Left colon (tissue), 2 donors: ENCODE measurements around the gene ECE1. TPM values are rescaled to one million over a fixed set of nuclear protein-coding genes. Genes with fewer than 3 reads are reported as not detected.

ENCODE experiments used
- ATAC-seq: fragments of 200-7000 bp; cut with Tn5 transposase; one replicate; pipeline ENCODE4 v1.9.1; 2020; ENCODE audit warnings: mild to moderate bottlenecking, moderate library complexity
- DNase-seq, 2 donors: peaks; one replicate each; pipeline ENCODE4 v3.0.0-alpha.2; 2020
- intact Hi-C, 2 donors: fragments of 100-400 bp; cut with DNase I in 1 of 2; cut with micrococcal nuclease in 1 of 2; formaldehyde crosslinking; loops; one replicate each; pipeline versions ENCODE4 v1.11.2 to v1.14.0; 2022; cut with DNase I, micrococcal nuclease
- total RNA-seq, 2 donors: library from RNA; stranded (reverse); fragmentation: NEBNext Ultra II Directional; extraction: Animal tissue kit (Norgen Biotek cat#: 25700); gene quantifications; one replicate each; pipeline ENCODE4 v1.2.1, GENCODE V29; 2021
- donor health status: DM: no; HTN: no; CAD: no.
- donor health status: DM: yes; HTN: yes; CAD: no.

The ECE1 gene
- total RNA-seq, 2 donors from 2014 or later = 110 to 165 TPM

DNA sequence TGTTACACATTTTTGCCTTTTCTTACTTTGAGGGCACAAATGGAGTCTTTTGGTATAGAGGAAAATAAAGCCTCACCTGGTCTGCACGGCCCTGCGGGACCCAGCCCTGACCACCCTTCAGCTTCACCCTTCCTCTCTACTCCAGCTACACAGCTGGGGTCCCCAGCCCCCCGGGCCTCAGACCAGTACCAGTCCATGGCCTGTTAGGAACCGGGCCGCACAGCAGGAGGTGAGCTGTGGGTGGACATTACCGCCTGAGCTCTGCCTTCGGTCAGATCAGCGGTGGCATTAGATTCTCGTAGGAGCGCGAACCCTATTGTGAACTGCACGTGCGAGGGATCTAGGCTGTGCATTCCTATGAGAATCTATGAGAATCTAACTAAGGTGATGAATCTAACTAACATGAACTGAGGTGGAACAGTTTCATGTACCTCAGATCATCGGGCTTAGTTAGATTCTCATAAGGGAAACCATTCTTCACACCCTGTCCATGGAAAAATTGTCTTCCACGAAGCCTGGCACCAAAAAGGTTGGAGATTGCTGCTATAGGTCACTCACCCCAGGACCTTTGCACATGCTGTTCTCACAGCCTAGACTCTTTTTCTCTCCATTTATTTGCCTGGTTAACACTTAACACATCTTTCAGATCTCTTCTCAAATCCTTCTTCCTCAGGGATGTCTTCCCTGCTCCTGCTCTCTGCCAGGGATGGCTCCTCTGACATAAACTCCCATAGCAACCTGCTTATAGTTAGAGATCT lies 37.5 kb upstream of the ECE1 start:
- no peak for ATAC-seq
- no peak for DNase-seq
- intact Hi-C loops = no loop called here

DNA sequence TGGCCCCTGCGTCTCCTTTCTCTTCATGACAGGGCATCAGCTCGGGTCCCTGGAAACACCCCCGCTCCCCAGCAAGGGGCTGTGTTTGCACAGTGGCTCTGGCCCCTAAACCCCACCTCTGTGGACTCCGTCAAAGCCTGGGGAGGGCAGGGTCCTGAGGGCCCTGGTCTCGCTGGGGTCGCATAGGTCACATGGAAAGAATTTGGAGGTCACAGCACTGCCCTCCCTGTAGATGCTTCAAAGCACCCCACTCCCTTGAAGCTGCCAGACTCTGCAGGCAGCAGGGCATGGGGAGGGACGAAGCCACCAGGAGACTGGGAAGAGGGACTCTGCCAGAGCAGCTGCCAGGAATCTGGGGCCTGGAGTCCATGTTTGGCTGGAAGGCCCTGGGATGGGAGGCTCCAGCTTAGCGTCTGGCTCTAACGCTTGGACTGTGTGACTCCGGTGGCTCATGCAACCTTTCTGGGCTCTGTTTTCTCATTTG lies 36.6 kb upstream of the ECE1 start:
- ATAC-seq (no peak), DNase-seq (no peak)
- intact Hi-C loops = no loop called here

DNA sequence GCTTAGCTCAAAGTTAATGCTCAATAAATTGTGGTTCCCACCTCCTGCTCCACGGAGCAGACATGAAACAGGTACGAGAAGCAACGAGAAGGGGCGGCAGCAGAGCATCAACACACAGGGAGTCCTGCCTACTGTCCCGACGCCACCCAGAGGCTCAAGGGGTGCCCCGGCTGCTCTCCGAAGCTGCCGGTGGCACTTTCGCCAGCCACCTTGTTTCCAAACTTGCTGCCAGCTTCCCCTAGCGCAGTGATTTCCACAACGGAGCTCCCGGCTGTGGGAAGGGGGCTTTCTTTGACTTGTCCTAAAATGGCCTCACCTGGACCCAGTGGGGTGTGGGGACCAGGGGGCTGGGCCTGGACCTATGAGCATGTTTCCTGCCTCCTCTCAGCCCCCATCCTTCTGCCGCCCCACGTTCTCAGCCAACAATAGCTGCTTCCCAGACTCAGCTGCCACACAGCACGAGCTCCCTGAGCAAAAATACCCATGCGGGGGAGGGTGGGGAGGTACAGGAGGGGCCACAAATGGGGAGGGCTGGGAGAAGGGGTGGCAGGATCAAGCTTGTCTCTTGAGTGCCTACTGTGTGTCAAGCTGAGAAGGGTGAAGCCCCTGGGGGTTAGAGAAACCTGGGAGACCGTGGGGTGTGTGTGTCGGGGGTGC lies 35.6 kb upstream of the ECE1 start:
- ATAC-seq (no peak), DNase-seq (no peak)
- intact Hi-C loops = no loop called here

DNA sequence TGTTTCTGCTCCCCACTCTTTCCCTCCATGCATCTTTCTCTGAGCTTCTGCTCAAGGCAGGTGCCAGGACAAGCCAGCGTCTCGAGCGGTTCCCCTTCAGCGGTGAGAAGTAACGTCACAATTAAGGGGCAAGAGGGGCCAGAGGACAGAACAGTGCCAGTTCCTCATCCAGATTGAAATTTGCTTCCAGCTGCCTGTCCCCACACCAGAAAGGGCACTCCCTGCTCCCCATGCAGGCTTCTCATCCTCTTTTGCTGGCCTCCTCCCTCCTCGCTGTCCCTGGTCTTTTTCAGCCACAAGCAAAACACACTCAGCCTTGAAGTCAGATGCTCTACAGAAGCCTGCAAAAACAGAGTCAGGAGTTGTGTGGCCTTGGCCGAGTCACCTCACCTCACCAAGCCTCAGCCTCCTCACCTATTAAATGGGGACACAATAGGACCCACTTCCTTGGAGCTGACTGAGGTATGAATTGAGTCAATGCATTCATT lies 35.0 kb upstream of the ECE1 start:
- intact Hi-C loops = no loop called here
- ATAC-seq (no peak), DNase-seq (no peak)

DNA sequence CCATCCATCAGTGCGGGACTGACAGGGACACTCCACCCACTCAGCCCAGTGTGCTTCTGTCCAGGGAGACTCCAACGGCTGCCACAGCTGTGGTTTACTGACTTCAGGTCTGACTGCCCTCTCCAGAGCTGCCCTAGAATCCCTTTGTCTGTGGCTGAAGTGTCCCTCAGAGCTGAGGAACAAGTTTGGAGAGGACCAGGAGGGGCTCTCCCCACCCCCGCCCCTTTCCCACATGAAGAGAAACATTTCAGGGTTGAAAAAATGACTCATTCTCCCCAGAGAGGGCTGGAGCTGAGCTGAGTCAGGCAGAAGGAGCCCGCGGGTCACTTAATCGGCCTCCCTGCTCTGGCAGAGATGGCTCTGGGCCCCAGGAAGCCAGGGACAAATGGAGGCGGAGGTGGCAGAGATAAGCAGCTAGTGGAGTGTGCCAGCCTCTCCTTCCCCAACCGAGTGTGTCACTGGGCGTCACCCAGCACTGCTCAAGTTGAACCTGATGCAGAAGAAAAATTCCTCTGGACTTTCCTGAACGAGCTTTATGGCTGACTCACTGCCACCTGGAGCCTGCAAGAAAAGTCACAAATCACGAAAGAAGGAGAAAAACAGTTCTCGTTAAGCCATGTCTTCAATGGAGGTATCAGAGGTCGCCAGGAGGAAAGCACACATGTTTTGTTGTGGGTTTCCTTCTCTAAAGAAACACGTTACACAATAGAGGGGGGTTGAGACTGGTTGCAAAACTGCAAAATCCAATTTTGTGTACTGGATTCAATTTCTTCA lies 34.3 kb upstream of the ECE1 start:
- ATAC-seq (peak; percentile 74), DNase-seq (peak; percentile 73 to 85)
- intact Hi-C loops = no loop called here

DNA sequence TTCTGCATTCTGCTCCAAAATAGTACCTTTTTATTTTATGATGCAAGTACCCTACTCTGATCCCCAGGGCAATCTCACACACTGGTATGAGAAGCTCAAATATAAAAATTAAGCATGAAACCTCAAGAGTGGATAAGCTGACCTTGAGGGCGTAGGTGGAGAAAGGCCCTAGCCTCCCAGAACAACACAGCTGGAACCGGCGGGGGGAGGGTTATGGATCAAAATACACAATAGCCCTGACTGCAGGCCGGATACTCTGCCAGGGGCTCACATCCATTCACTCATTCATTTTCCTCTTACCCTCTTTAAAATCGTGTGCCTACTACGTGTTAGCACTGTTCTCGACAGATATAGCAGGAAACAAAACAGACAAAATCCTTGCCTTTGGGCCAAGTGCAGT lies 32.8 kb upstream of the ECE1 start:
- ATAC-seq = no peak
- DNase-seq = no peak
- intact Hi-C loops = no loop called here

DNA sequence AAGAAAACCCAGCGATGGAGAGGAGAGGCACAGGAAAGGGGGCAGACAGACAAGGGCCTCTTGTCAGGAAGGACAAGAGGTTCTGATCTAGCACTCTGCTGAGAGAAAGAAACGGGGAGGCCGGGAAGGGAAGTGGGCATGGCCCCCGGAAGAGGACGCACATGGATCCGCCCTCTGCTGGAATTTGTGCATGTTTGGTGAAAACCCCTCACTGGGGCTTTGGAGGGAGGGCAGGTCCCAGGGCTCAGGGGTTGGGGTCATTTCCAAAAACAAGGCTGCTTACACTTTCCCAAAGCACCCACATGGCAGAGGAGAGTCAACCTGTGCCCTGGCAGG lies 32.4 kb upstream of the ECE1 start:
- no peak for DNase-seq
- no peak for ATAC-seq
- intact Hi-C loops = no loop called here

DNA sequence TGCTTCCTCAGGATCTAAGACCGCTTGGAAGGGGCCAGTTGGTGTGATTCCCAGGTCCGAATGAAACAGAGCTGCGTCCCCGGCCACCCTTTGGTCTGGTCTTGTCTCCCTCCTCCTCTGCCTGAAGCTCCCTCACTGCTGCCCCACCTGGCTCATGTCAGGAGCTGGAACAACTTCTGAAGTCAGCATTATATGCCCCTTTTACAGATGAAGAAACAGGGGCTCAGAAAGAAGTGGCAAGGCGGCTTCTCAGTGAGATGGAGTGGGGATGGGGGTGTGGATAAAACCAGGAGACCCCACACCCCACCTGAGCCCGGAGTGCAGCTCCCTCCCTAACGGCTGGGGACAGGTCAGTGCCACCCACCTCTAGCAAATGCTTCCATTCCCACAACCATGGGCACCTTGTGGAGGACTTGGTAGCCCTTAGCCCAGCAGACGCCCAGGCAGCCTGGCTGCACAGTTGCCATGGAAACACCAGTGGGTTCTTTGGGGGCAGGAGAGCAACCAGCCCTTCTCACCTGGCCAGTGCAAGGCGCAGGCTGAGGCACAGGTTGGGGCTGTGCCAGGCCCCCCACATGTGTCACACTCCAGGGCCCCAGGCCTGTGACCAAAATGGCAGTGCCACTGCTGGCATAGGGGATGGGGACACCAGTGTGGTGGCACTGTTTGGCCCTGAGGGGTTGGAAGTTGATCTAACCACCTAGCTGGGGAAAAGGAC lies 31.9 kb upstream of the ECE1 start:
- DNase-seq (no peak), ATAC-seq (no peak)
- intact Hi-C loops = no loop called here

DNA sequence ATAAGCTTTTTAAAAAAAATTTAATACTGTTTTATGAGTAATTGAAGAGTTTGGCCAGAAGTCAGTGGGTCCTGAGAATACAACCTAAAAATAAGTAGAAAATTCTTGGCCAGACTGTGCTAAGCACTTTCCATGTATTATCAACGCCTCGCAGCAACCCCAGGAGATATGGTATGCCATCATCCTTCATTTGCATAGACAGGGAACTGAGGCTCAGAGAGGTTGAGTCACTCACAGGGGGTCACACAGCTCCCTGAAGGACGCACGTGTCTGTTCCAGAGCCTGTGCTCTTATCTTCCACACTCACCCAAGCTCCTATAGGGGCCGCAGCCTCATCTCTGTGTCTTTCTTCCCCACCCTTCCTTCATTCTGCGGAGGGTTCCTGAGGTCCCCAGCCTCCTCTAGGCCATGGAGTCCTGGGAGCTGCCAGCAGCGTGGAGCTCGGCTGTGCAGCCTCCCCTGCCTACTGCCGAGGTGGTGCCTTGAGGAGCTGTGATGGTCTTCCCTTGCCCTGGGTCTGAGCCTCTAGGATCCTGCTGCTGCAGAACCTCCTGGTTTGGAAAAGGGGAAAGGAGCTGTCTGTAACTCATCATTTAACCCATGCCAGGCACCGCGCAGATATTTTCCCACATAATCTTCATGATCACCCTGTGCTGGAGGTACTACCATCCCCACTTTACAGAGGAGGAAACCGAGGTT lies 30.3 kb upstream of the ECE1 start:
- intact Hi-C loops = no loop called here
- DNase-seq = no peak

DNA sequence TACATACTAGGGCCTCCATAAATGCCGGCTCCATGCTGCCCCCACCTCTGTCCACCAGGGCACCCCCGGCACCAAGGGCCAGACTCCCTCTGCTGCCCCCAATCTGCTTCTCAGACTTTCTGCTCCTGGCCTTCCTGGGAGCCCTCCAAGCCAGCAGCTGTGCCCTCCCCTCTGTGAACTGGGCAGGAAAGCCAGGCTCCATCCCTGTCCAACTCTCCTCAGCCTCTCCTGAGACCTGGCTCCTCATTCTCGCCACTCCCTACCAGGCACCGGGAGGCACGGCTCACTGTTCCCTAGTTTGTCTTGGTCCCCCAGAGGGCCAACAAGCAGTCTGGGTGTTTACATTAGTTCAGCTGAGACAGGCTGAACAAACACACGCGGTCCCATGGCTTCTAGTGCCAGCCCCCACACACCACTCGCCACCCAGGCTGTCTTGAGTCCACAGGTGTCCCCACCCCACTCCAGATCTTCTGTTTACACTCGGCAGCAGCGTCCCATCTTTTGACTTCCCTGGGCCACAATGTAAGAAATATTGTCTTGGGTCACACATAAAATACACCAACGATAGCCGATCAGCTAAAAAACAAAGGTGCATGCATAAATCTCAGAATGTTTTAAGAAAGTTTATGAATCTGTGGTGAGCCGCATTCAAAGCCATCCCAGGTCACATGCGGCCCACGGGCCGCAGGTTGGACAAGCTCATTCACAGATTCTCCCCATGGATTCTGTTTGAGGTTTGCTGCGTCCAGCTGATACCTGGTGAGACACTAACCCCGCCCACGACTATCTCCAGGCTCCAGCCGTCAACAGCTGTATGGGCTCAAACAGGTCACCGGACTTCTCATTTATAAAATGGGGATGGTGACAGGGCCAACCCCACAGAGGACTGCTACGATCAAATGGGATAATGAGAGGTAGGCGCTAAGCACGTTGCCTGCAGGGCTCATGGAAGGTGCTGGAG lies 29.5 kb upstream of the ECE1 start:
- DNase-seq (no peak), ATAC-seq (peak; percentile 8)
- intact Hi-C loops = no loop called here

More for the DNA sequence above, 30.3 kb upstream of the ECE1 start:
- ATAC-seq = no peak

DNA sequence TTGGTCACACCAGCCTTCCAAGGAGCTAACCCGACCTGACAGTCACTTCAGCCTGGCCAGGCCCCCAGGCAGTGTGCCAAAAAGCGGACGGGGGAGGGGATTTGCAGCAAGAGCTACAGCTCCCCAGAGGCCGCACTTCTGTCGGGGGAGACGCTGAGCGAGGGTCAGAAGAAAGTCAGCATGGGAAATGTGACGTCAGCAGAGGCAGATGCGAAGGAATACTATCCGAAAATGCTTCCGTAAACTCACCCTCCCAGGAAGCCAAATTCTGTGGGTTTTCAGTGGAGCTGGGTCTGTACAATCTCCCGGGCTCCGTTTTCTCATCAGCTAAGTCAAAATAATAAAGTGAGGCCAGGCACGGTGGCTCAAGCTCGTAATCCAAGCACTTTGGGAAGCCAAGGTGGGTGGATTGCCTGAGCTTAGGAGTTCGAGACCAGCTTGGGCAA lies 28.5 kb upstream of the ECE1 start:
- intact Hi-C loops = no loop called here
- no peak for ATAC-seq
- peak; percentile 66 to 86 for DNase-seq

DNA sequence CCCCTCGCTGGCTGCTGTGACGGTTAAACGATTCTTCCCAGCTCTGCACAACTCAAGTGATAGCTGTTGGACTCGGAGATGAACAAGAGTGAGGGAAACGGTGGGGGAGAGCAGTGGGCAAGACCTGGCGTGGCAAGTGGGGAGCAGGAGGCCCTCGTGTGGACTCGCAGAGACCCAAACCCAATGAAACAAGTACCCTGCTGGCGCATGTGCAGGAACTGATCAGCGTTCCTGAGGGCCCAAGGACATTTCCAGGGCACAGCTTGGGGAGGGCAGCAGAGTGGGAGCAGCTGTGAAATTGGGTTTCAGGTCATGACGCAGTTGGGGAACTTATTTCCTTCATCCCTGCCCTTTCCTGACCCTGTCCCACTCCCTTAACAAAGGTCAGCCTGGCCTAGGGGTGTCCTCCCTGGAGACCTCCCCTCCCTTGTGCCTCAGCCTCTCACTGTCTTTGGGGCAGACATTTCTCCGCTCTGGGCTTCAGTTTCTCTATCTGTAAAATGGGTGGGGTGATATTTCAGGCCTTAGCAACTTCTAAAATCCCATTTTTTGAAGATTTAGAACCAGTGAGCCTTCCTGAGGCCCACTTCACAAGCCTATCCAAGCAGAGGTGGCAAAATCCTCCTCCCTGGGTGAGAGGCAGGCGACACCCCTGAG lies 27.9 kb upstream of the ECE1 start:
- intact Hi-C loops = no loop called here
- DNase-seq (no peak), ATAC-seq (no peak)

DNA sequence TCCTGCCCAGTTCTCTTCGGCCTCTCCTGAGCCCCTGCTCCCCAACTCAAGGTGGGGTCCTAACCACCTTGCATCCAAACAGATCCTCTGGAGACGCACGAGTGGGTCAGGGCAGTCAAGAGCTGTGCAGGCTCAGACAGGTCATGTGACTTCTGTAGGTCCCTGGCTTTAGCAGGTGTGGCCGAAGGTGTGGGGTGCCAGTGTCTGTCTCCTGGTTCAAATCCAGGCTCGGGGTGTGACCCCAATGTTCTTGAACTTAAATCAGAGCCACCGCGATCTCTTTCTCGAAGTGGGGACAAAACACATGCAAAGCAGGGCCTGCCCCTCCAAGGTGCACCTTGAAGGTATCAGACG lies 27.4 kb upstream of the ECE1 start:
- ATAC-seq (no peak), DNase-seq (no peak)
- intact Hi-C loops = no loop called here

DNA sequence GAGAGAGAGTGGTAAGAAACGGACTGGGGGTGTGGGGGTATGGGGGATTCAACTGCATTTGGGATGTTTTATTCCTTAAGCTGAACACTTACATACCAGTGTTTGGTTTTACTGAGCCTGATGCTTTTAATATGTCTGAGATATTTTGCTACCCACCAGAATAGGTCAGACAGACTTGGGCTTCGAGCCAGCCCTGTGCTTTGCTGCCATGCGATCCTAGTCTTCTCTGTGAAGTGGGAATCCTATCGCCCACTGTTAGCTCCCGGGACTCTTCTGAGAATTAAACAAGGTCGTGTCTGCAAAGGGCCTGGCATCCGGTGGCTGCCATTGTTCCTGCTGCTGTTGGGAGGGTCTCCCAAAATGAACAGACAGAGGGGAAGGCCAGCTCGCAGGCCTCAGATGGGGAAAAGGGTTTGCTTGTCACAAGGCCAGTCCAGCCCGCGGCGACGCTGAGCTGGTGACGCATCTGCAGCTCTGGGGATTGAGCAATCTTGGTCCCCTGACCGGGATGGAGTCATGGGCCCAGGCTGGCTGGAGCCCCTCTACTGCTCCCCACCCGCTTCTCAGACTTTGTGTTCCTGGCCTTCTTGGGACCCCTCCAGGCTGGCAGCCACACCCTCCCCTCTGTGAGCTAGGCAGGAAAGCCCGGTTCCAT lies 26.9 kb upstream of the ECE1 start:
- DNase-seq (no peak), ATAC-seq (peak; percentile 14)
- intact Hi-C loops = no loop called here

DNA sequence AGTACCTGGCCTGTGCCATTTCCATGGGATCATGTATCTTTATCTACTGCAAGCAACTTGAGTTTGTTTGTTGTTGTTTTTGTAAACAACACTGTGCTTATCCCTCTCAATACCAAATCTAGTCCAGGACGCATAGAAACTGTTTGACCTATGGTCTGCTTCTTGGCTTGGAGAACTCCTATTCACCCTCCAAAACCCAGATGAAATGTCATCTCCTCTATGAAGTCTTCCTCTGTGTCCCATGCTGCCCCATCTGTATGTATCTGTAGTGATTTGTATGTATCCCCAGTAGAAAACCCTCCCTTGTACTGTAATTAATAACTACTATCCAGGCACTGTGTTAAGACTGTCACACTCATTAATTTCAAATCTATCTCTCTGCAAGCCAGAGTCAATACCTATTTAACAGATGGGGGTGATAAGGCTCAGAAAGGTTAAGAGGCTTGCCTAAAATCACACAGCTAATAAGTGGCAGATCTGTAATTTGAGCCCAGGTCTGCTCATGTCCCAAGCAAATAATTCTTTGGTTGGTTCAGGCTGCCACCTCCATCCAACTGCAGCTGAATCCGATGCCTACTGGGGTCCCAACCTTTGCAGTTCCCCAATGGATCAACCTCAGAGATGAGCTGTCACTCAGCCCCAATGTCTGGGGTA lies 24.6 kb upstream of the ECE1 start:
- intact Hi-C loops = no loop called here
- ATAC-seq (no peak), DNase-seq (no peak)
